K562 (cell line): ENCODE measurements around the gene IFITM2. TPM values are rescaled to one million over a fixed set of nuclear protein-coding genes. Genes with fewer than 3 reads are reported as not detected.
A peak's percentile ranks its signal among the peaks of the same experiment; 100 is the strongest.

Experiments used
- AFF1 ChIP-seq, 2 experiments: fragments of 450-650 bp; IDR thresholded peaks; 2 replicates each; pipeline ENCODE4 v1.6.1; 2018; ENCODE audit warnings: mild to moderate bottlenecking in 2 of 2, low read depth in 1 of 2; ENCODE audit not compliant: partially characterized antibody in 2 of 2
- BACH1 ChIP-seq: fragments of 200-800 bp; sonication (Bioruptor generic); IDR thresholded peaks from 2 replicates; pipeline ENCODE4 v1.6.1; 2016; ENCODE audit warnings: missing genetic modification characterization, missing compliant biosample characterization
- BHLHE40 ChIP-seq: IDR thresholded peaks from 2 replicates; pipeline ENCODE4 v1.6.1; 2011; ENCODE audit warnings: low read length, improper control_type of control experiment
- HDAC3 ChIP-seq: fragments of 450-650 bp; IDR thresholded peaks from 2 replicates; pipeline ENCODE4 v1.6.1; 2018; ENCODE audit warnings: borderline replicate concordance, mild to moderate bottlenecking, moderate library complexity; ENCODE audit not compliant: partially characterized antibody
- HOMEZ ChIP-seq: fragments of 250-450 bp; sonication (Bioruptor Pico); IDR thresholded peaks from 2 replicates; pipeline ENCODE4 v1.4.0; 2020; ENCODE audit warnings: mild to moderate bottlenecking, moderate library complexity
- NBN ChIP-seq: fragments of 450-650 bp; IDR thresholded peaks from 2 replicates; pipeline ENCODE4 v1.6.1; 2016; ENCODE audit warnings: low read depth, mild to moderate bottlenecking
- NUFIP1 ChIP-seq: fragments of 450-650 bp; IDR thresholded peaks from 2 replicates; pipeline ENCODE4 v1.6.1; 2018; ENCODE audit not compliant: partially characterized antibody
- RBM14 ChIP-seq: fragments of 200-400 bp; formaldehyde crosslinking; IDR thresholded peaks from 2 replicates; pipeline ENCODE4 v1.6.1; 2018; ENCODE audit warnings: low read depth, mild to moderate bottlenecking, low read length, moderate library complexity, borderline replicate concordance; ENCODE audit not compliant: insufficient read depth
- SNRNP70 ChIP-seq: fragments of 200-400 bp; formaldehyde crosslinking; optimal IDR thresholded peaks from 2 replicates; pipeline ENCODE3; 2017; ENCODE audit warnings: low read depth, low read length
- TCF7L2 ChIP-seq: fragments of 150-350 bp; IDR thresholded peaks from 2 replicates; pipeline ENCODE4 v1.6.1; 2016; ENCODE audit warnings: low read depth, mild to moderate bottlenecking, low read length, moderate library complexity
- ZBTB26 ChIP-seq: fragments of 450-650 bp; formaldehyde crosslinking; IDR thresholded peaks from 2 replicates; pipeline ENCODE4 v1.4.0; 2022; ENCODE audit warnings: missing genetic modification characterization
- ZNF12 ChIP-seq: sonication (generic); formaldehyde crosslinking; IDR thresholded peaks from 2 replicates; pipeline ENCODE4 v1.4.0; 2020; ENCODE audit warnings: mild to moderate bottlenecking, missing genetic modification reagents
- ZNF316 ChIP-seq: fragments of 450-650 bp; IDR thresholded peaks from 2 replicates; pipeline ENCODE4 v1.6.1; 2016
- ZNF347 ChIP-seq: fragments of 450-650 bp; formaldehyde crosslinking; IDR thresholded peaks from 2 replicates; pipeline ENCODE4 v1.4.0; 2020; ENCODE audit warnings: low read depth, mild to moderate bottlenecking, moderate library complexity
- ZNF609 ChIP-seq: sonication (generic); formaldehyde crosslinking; IDR thresholded peaks from 2 replicates; pipeline ENCODE4 v1.8.1; 2023; ENCODE audit warnings: missing genetic modification reagents, mild to moderate bottlenecking, borderline replicate concordance
- polyA plus RNA-seq, 8 experiments: library from polyadenylated mRNA; depleted of rRNA in 4 of 8; stranded (reverse) in 5 of 8; unstranded in 3 of 8; fragments of >200 nt; fragmentation: Nextera tagmentation in 2 of 8; fragmentation: Illumina TruSeq in 1 of 8; extraction: Ambion mirVana in 2 of 8; extraction: Trizol in 1 of 8; gene quantifications; 2 replicates each; pipeline versions ENCODE4 v1.2.1 to v1.2.3, GENCODE V29; 2011 to 2014; ENCODE audit warnings: inconsistent platforms in 1 of 8, missing spikeins in 1 of 8
- total RNA-seq, 7 experiments: library from RNA; depleted of rRNA in 6 of 7; stranded (reverse); fragments of >200 nt in 6 of 7; fragmentation: Illumina TruSeq in 2 of 7; extraction: Trizol in 2 of 7; gene quantifications; 2 replicates each; pipeline versions ENCODE4 v1.2.1 to v1.2.3, GENCODE V29; 2011 to 2021; ENCODE audit warnings: low replicate concordance in 1 of 7

Gene IFITM2
- total and polyA plus RNA-seq, 9 of the 15 experiments (the other 6 are each of a cell fraction or from before 2014, with no cell fraction given): 52.8 to 4,872 (median 356) TPM

- TF ChIP-seq ZNF609 (CRISPR knock-in tag): no peak
- no peak for TF ChIP-seq AFF1 (IDR thresholded peaks at IDR 0.05; ENCODE audit: low read depth in 1 of 2, partially characterized antibody in 2 of 2)
- no peak for TF ChIP-seq BHLHE40
- no peak for TF ChIP-seq NUFIP1
- TF ChIP-seq HOMEZ: 0 out of 2 replicates have a peak, but pooled peaks have one; percentile 89
- TF ChIP-seq ZNF316: no peak
- 0 out of 2 replicates have a peak, but pooled peaks have one; percentile 6 for TF ChIP-seq NBN
- TF ChIP-seq HDAC3: no peak
- TF ChIP-seq ZBTB26 (CRISPR knock-in tag): 0 out of 2 replicates have a peak, but pooled peaks have one; percentile 3
- TF ChIP-seq ZNF347 (CRISPR knock-in tag): no peak
- TF ChIP-seq BACH1 (tag): peak; percentile 77; the same call in 1 of the 2 replicates
- TF ChIP-seq ZNF12 (CRISPR knock-in tag): no peak; the same call in 1 of the 2 replicates
- TF ChIP-seq RBM14: no peak
- TF ChIP-seq TCF7L2: no peak
- TF ChIP-seq SNRNP70: no peak
Measured at GRCh38 chr11:355581-356458, 48.2 kb downstream of the IFITM2 start (continued).
